ENCODE measurements around the gene MRE11. TPM values are rescaled to one million over a fixed set of nuclear protein-coding genes. Genes with fewer than 3 reads are reported as not detected.

The MRE11 gene
- polyA plus RNA-seq, 2 of the 4 experiments (the other 2 are of a cell fraction): 19.2 to 28.4 TPM

DNA sequence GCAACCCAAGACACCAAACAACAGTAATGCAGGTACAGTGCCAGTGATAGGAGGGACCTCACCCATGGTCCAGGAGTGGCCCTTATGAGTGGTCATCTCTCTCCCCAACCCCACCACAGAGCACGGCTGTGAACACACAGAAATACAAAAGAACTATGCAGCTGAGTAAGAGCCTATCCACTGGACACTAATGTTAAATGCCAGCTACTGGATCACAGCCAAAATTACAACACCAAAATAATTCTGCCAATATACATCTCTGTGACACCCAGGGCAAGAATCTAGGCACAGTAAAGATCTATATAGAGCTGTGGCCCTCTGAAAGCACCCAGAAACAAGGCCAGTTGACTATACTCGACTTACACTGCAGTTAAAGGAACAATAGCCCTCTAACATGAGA lies 69.6 kb downstream of the MRE11 start (continued):
- TF ChIP-seq RNF2 (IDR thresholded peaks at IDR 0.05; ENCODE audit: borderline replicate concordance, low read depth): no peak
- TF ChIP-seq RAD21 (conservative IDR thresholded peaks at IDR 0.05 in 1 of 2, IDR thresholded peaks at IDR 0.05 in 1 of 2): no peak
- TF ChIP-seq, protein P1, sequence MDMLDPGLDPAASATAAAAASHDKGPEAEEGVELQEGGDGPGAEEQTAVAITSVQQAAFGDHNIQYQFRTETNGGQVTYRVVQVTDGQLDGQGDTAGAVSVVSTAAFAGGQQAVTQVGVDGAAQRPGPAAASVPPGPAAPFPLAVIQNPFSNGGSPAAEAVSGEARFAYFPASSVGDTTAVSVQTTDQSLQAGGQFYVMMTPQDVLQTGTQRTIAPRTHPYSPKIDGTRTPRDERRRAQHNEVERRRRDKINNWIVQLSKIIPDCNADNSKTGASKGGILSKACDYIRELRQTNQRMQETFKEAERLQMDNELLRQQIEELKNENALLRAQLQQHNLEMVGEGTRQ (IDR thresholded peaks at IDR 0.05): no peak
- TF ChIP-seq TFCP2L1 (CRISPR knock-in tag; IDR thresholded peaks at IDR 0.05): no peak
- TF ChIP-seq CHD4 (IDR thresholded peaks at IDR 0.05; ENCODE audit: borderline replicate concordance): no peak
- TF ChIP-seq ZFP36 (IDR thresholded peaks at IDR 0.05; ENCODE audit: borderline replicate concordance, partially characterized antibody): no peak

DNA sequence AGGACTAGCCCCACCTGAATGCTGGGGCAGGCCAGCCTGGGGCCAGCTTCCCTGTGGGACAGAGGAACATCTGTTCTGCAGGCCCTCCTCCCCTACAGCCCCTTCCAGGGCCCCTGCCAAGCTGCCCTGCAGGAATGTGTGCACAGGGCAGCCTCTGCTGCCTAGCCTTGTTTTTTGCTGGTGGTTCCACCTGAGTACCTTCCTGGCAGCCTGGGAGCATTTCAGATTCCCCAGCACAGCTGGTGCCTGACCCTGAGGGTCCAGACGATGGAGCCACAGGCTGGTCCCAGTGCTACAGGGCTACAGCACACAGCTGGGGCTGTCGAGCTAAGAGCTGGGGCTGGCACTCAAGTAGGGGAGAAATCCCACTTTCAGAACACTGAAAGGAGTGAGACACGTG lies 70.1 kb downstream of the MRE11 start:
- Histone ChIP-seq H3K4me3 (no peak overlapping the region), H3K9me3 (no peaks in the 10 kb centered on the region), H3K4me2 (no peak overlapping the region), H3K27ac (no peak overlapping the region), H3K4me1 (0 out of 3 replicates have a peak, but pooled peaks cover 6% of the 10 kb centered on the region)
- WGBS (ENCODE audit: missing lambda C conversion rate): 90% methylated on average over 3 of the region's 3 CpGs
- no peak for DNase-seq (ENCODE audit: low read depth in 1 of 2, low spot score in 1 of 2)
- FAIRE-seq: no peak
- ChIA-PET CTCF (interaction anchor here (1.3 kb wide), 1 partner anchor 528 kb away, joined by 3 read pairs; no protein-coding TSS in a partner anchor), POLR2A (no interaction called here)
- no peak for ATAC-seq
- TF ChIP-seq HOXA7 (CRISPR knock-in tag; IDR thresholded peaks at IDR 0.05) (no peak), KDM1A (IDR thresholded peaks at IDR 0.05; ENCODE audit: low read depth) (no peak), FOSL2 (IDR thresholded peaks at IDR 0.05) (no peak), FOSL2 (CRISPR knock-in tag; IDR thresholded peaks at IDR 0.05) (no peak), HOXB13 (CRISPR knock-in tag; IDR thresholded peaks at IDR 0.05; ENCODE audit: low read depth) (no peak), HOXB5 (CRISPR knock-in tag; IDR thresholded peaks at IDR 0.05) (no peak), NFE2L2 (conservative IDR thresholded peaks at IDR 0.05; ENCODE audit: low read length) (no peak), MYC (IDR thresholded peaks at IDR 0.05; ENCODE audit: borderline replicate concordance, low read length) (no peak), MAFK (IDR thresholded peaks at IDR 0.05; ENCODE audit: partially characterized antibody) (no peak), PHF8 (IDR thresholded peaks at IDR 0.05; ENCODE audit: borderline replicate concordance, low read depth) (no peak), RFX5 (IDR thresholded peaks at IDR 0.05) (no peak), FOXS1 (CRISPR knock-in tag; IDR thresholded peaks at IDR 0.05) (no peak), ESRRA (IDR thresholded peaks at IDR 0.05; ENCODE audit: borderline replicate concordance, low read length) (no peak), MAZ (IDR thresholded peaks at IDR 0.05; ENCODE audit: borderline replicate concordance, low read depth, low read length) (no peak)
- TF ChIP-seq, protein P2, sequence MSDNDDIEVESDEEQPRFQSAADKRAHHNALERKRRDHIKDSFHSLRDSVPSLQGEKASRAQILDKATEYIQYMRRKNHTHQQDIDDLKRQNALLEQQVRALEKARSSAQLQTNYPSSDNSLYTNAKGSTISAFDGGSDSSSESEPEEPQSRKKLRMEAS (IDR thresholded peaks at IDR 0.05): no peak
- TF ChIP-seq, protein P3, sequence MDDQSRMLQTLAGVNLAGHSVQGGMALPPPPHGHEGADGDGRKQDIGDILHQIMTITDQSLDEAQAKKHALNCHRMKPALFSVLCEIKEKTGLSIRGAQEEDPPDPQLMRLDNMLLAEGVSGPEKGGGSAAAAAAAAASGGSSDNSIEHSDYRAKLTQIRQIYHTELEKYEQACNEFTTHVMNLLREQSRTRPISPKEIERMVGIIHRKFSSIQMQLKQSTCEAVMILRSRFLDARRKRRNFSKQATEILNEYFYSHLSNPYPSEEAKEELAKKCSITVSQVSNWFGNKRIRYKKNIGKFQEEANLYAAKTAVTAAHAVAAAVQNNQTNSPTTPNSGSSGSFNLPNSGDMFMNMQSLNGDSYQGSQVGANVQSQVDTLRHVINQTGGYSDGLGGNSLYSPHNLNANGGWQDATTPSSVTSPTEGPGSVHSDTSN (IDR thresholded peaks at IDR 0.05): no peak
- TF ChIP-seq, protein P4, sequence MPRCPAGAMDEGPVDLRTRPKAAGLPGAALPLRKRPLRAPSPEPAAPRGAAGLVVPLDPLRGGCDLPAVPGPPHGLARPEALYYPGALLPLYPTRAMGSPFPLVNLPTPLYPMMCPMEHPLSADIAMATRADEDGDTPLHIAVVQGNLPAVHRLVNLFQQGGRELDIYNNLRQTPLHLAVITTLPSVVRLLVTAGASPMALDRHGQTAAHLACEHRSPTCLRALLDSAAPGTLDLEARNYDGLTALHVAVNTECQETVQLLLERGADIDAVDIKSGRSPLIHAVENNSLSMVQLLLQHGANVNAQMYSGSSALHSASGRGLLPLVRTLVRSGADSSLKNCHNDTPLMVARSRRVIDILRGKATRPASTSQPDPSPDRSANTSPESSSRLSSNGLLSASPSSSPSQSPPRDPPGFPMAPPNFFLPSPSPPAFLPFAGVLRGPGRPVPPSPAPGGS (IDR thresholded peaks at IDR 0.05): no peak

Data from A549 (cell line).